NCI-H82 treated with DMSO at 0.1 percent for 48 hours (cell line): ENCODE results near the gene CXCR4.
"Not testable (repeated sequence)": the region's sequence is repeated elsewhere in the genome, so short reads cannot be mapped to it uniquely, and the experiment has no call there.

Source experiments
- DNase-seq: peaks from one replicate; lab custom pipeline; 2025; ENCODE audit not compliant: unreplicated experiment; lab: John Stamatoyannopoulos, UW

CXCR4 gene

GRCh38 chr2:136080114-136080513 is 37.8 kb downstream of the CXCR4 start:
- no peak for DNase-seq

GRCh38 chr2:136077107-136077506 is 40.8 kb downstream of the CXCR4 start:
- DNase-seq: no peak

GRCh38 chr2:136075476-136075875 is 42.5 kb downstream of the CXCR4 start:
- no peak for DNase-seq

- no peak for DNase-seq
Measured at GRCh38 chr2:136072621-136073020, 45.3 kb downstream of the CXCR4 start.

- DNase-seq: not testable (repeated sequence)
Measured at GRCh38 chr2:136071887-136072286, 46.1 kb downstream of the CXCR4 start.

GRCh38 chr2:136070913-136071312 is 47.0 kb downstream of the CXCR4 start:
- no peak for DNase-seq

GRCh38 chr2:136069773-136070172 is 48.2 kb downstream of the CXCR4 start:
- DNase-seq: no peak

GRCh38 chr2:136068581-136069227 is 49.2 kb downstream of the CXCR4 start:
- no peak for DNase-seq

- DNase-seq: no peak
Measured at GRCh38 chr2:136067897-136068580, 49.9 kb downstream of the CXCR4 start.

GRCh38 chr2:136067459-136067858 is 50.5 kb downstream of the CXCR4 start:
- no peak for DNase-seq

- DNase-seq: no peak
Measured at GRCh38 chr2:136065907-136066306, 52.0 kb downstream of the CXCR4 start.

GRCh38 chr2:136065384-136065783 is 52.6 kb downstream of the CXCR4 start:
- no peak for DNase-seq
